CD4-positive, alpha-beta T cell treated with Interleukin-12 subunit alpha and Interleukin-12 subunit beta, for 1 hour (primary cell): ENCODE data around the gene CRMP1.
"Not testable (repeated sequence)": the region's sequence is repeated elsewhere in the genome, so short reads cannot be mapped to it uniquely, and the experiment has no call there.

Experiments used
- DNase-seq: peaks from one replicate; pipeline ENCODE4 v3.0.0-alpha.2; 2020

CRMP1 gene

GRCh38 chr4:5887361-5888221 lies 5.3 kb downstream of the CRMP1 start:
- DNase-seq: no peak

GRCh38 chr4:5887011-5887360 lies 5.9 kb downstream of the CRMP1 start:
- no peak for DNase-seq

GRCh38 chr4:5885733-5886132 lies 7.2 kb downstream of the CRMP1 start:
- no peak for DNase-seq

GRCh38 chr4:5884796-5885195 lies 8.1 kb downstream of the CRMP1 start:
- no peak for DNase-seq

GRCh38 chr4:5883916-5884315 lies 9.0 kb downstream of the CRMP1 start:
- no peak for DNase-seq

GRCh38 chr4:5882947-5883346 lies 9.9 kb downstream of the CRMP1 start:
- no peak for DNase-seq

GRCh38 chr4:5881340-5881739 lies 11.5 kb downstream of the CRMP1 start:
- DNase-seq: no peak

GRCh38 chr4:5878359-5878758 lies 14.5 kb downstream of the CRMP1 start:
- DNase-seq: no peak

- no peak for DNase-seq
These were observed 15.5 kb downstream of the CRMP1 start for GRCh38 chr4:5877392-5877791.

GRCh38 chr4:5874811-5875449 lies 18.0 kb downstream of the CRMP1 start:
- no peak for DNase-seq

GRCh38 chr4:5870701-5871100 lies 22.2 kb downstream of the CRMP1 start:
- DNase-seq: no peak

- DNase-seq: no peak
These were observed 22.8 kb downstream of the CRMP1 start for GRCh38 chr4:5869966-5870619.

GRCh38 chr4:5867866-5868265 lies 25.0 kb downstream of the CRMP1 start:
- DNase-seq: no peak

- no peak for DNase-seq
These were observed 25.8 kb downstream of the CRMP1 start for GRCh38 chr4:5866841-5867813.

- no peak for DNase-seq
These were observed 26.8 kb downstream of the CRMP1 start for GRCh38 chr4:5865896-5866599.

GRCh38 chr4:5863461-5864113 lies 29.3 kb downstream of the CRMP1 start:
- no peak for DNase-seq

- no peak for DNase-seq
These were observed 34.7 kb downstream of the CRMP1 start for GRCh38 chr4:5858020-5858769.

- no peak for DNase-seq
These were observed 35.7 kb downstream of the CRMP1 start for GRCh38 chr4:5857199-5857598.

- DNase-seq: not testable (repeated sequence)
These were observed 36.5 kb downstream of the CRMP1 start for GRCh38 chr4:5856362-5856761.

- no peak for DNase-seq
These were observed 38.0 kb downstream of the CRMP1 start for GRCh38 chr4:5854929-5855328.
